HG03097 (cell line): Measurements from ENCODE around the gene CSAD.
"Not testable (repeated sequence)": the region's sequence is repeated elsewhere in the genome, so short reads cannot be mapped to it uniquely, and the experiment has no call there.

Experiments used
- ATAC-seq: cut with Tn5 transposase; IDR thresholded peaks from one replicate; pipeline ENCODE4 v1.9.1; 2021; ENCODE audit not compliant: unreplicated experiment, low FRiP score

CSAD gene

GRCh38 chr12:53219292-53219955, 38.7 kb upstream of the CSAD start:
- ATAC-seq, result no peak

GRCh38 chr12:53218551-53219291, 38.0 kb upstream of the CSAD start:
- ATAC-seq, result no peak

GRCh38 chr12:53217931-53218307, 37.2 kb upstream of the CSAD start:
- ATAC-seq, result no peak

- no peak for ATAC-seq
Observed at GRCh38 chr12:53217051-53217930, 36.6 kb upstream of the CSAD start.

GRCh38 chr12:53215497-53215896, 34.8 kb upstream of the CSAD start:
- ATAC-seq, result no peak

- ATAC-seq, result no peak
Observed at GRCh38 chr12:53214687-53215455, 34.1 kb upstream of the CSAD start.

GRCh38 chr12:53214221-53214620, 33.5 kb upstream of the CSAD start:
- no peak for ATAC-seq

GRCh38 chr12:53213348-53213747, 32.6 kb upstream of the CSAD start:
- ATAC-seq, result peak; percentile 43

GRCh38 chr12:53212931-53213330, 32.2 kb upstream of the CSAD start:
- ATAC-seq, result no peak

- no peak for ATAC-seq
Observed at GRCh38 chr12:53211476-53212381, 31.0 kb upstream of the CSAD start.

- ATAC-seq, result no peak
Observed at GRCh38 chr12:53210843-53211242, 30.1 kb upstream of the CSAD start.

GRCh38 chr12:53208877-53209463, 28.2 kb upstream of the CSAD start:
- no peak for ATAC-seq

- ATAC-seq, result no peak
Observed at GRCh38 chr12:53208435-53208834, 27.7 kb upstream of the CSAD start.

GRCh38 chr12:53207042-53207441, 26.3 kb upstream of the CSAD start, which contains the start of gene ITGB7:
Gene ITGB7, minus strand, starts transcription at chr12:53207251. Its CDS starts 6,808 bp downstream, at chr12:53200443.
- peak; percentile 37 for ATAC-seq

GRCh38 chr12:53205747-53206419, 25.2 kb upstream of the CSAD start:
- ATAC-seq, result peak; percentile 51

- ATAC-seq, result no peak
Observed at GRCh38 chr12:53204351-53204750, 23.6 kb upstream of the CSAD start.

- not testable (repeated sequence) for ATAC-seq
Observed at GRCh38 chr12:53202316-53202715, 21.6 kb upstream of the CSAD start.

GRCh38 chr12:53201639-53202038, 20.9 kb upstream of the CSAD start:
- ATAC-seq, result no peak

GRCh38 chr12:53201177-53201541, 20.4 kb upstream of the CSAD start:
- ATAC-seq, result no peak
